Measurements from ENCODE around the gene LTA. TPM values are rescaled to one million over a fixed set of nuclear protein-coding genes. Genes with fewer than 3 reads are reported as not detected.
A peak's percentile ranks its signal among the peaks of the same experiment; 100 is the strongest.

LTA gene
- total and polyA plus RNA-seq, 4 donors = 0.05 TPM; not detected in 3

DNA sequence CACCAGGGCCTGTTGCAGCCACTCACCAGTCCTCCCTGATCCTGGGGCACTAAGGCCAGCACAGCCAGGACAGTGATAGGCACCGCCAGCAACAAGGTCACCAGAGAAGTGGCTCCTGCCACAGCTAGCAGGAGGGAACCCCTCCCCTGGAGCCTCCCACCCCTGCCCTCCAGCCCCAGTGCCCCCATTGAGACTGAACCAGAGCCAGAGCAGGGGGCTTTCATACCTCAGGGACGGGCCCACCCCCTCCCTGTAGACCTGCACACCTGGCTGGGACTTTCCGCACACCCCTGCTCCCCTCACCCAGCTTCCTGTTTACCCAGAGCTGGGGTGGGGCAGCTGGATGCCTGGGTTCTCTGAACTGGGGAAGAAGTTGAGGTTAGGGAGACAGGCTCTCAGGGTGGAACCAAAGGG is 10.1 kb downstream of the LTA start, which contains the start of gene LTB:
Gene LTB (minus strand): TSS at position 195 of the 414 bp plus-strand sequence. CDS start 7 bp downstream, at position 188.
- TF ChIP-seq GABPA (IDR thresholded peaks at IDR 0.05 in 1 of 2, conservative IDR thresholded peaks at IDR 0.05 in 1 of 2) = no peak
- no peak for DNase-seq (ENCODE audit: low spot score)
- Histone ChIP-seq H3K27me3 (ENCODE audit: control insufficient read depth in 4 of 4, insufficient read depth in 4 of 4, low read length in 3 of 4) (no peaks in the 10 kb centered on the region), H3K4me1 (ENCODE audit: control insufficient read depth in 4 of 4, insufficient read depth in 4 of 4, low read length in 3 of 4) (peaks cover 0 to 16% (median 6%) of the 10 kb centered on the region in 4 donors), H3K9me3 (ENCODE audit: control insufficient read depth in 4 of 4, low read length in 3 of 4) (no peaks in the 10 kb centered on the region), H3K4me3 (ENCODE audit: low read depth in 1 of 3, low read length in 3 of 3) (peak within 1 kb of the TSS; percentile 74 to 80 (median 78)), H3K27ac (ENCODE audit: low read depth in 1 of 2, low read length in 2 of 2) (peak within 1 kb of the TSS; percentile 63 to 73), H3K36me3 (ENCODE audit: control insufficient read depth in 4 of 4, insufficient read depth in 3 of 4, low read depth in 1 of 4, low read length in 3 of 4) (no peaks in the 10 kb centered on the region), H3K9ac (ENCODE audit: low read depth in 1 of 2, low read length in 2 of 2) (peak within 1 kb of the TSS; percentile 64 to 83)
- 59% methylated on average over 3 of the region's 3 CpGs for WGBS

DNA sequence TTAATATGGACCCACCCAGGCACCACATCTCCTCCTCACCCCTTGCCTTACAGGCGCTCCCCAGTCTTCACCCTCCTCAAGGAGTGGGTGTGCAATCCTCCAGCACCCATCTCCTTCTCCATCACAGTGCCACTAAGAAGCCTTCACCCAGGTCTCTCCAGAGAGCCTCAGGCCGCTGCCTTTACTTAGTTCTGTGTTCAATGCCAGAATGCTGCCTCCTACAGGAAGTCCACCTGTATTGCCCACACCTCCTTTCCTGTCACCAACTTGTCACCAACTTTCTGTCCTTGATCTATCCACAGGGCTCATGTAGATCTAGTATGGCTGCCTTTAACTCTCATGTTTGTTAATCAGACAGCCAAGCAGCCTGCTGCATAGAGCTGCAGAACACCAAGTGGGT is 13.4 kb downstream of the LTA start:
- Histone ChIP-seq H3K27ac (ENCODE audit: low read depth in 1 of 2, low read length in 2 of 2) (peak overlapping the region in 1 of 2 donors; percentile 48), H3K27me3 (ENCODE audit: control insufficient read depth in 4 of 4, insufficient read depth in 4 of 4, low read length in 3 of 4) (no peaks in the 10 kb centered on the region), H3K36me3 (ENCODE audit: control insufficient read depth in 4 of 4, insufficient read depth in 3 of 4, low read depth in 1 of 4, low read length in 3 of 4) (no peaks in the 10 kb centered on the region), H3K9ac (ENCODE audit: low read depth in 1 of 2, low read length in 2 of 2) (no peak overlapping the region), H3K9me3 (ENCODE audit: control insufficient read depth in 4 of 4, low read length in 3 of 4) (no peaks in the 10 kb centered on the region), H3K4me1 (ENCODE audit: control insufficient read depth in 4 of 4, insufficient read depth in 4 of 4, low read length in 3 of 4) (peaks cover 0 to 12% (median 6%) of the 10 kb centered on the region in 4 donors), H3K4me3 (ENCODE audit: low read depth in 1 of 3, low read length in 3 of 3) (no peak overlapping the region)
- no peak for TF ChIP-seq RAD21 (IDR thresholded peaks at IDR 0.05)
- TF ChIP-seq, protein P1, sequence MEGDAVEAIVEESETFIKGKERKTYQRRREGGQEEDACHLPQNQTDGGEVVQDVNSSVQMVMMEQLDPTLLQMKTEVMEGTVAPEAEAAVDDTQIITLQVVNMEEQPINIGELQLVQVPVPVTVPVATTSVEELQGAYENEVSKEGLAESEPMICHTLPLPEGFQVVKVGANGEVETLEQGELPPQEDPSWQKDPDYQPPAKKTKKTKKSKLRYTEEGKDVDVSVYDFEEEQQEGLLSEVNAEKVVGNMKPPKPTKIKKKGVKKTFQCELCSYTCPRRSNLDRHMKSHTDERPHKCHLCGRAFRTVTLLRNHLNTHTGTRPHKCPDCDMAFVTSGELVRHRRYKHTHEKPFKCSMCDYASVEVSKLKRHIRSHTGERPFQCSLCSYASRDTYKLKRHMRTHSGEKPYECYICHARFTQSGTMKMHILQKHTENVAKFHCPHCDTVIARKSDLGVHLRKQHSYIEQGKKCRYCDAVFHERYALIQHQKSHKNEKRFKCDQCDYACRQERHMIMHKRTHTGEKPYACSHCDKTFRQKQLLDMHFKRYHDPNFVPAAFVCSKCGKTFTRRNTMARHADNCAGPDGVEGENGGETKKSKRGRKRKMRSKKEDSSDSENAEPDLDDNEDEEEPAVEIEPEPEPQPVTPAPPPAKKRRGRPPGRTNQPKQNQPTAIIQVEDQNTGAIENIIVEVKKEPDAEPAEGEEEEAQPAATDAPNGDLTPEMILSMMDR (IDR thresholded peaks at IDR 0.05; ENCODE audit: low read depth, low read length, missing input control) = peak; percentile 11
- WGBS = 63% methylated on average over 2 of the region's 2 CpGs
- DNase-seq (ENCODE audit: low spot score) = no peak

GRCh38 chr6:31586008-31586407 is 13.9 kb downstream of the LTA start, which contains the start of gene LST1:
LST1 (plus strand) TSS chr6:31586277; CDS start chr6:31587300, 1,023 bp downstream.
- Histone ChIP-seq H3K27ac (ENCODE audit: low read depth in 1 of 2, low read length in 2 of 2) (peak within 1 kb of the TSS; percentile 48 to 54), H3K4me1 (ENCODE audit: control insufficient read depth in 4 of 4, insufficient read depth in 4 of 4, low read length in 3 of 4) (peaks cover 0 to 9% (median 3%) of the 10 kb centered on the region in 4 donors), H3K9ac (ENCODE audit: low read depth in 1 of 2, low read length in 2 of 2) (peak within 1 kb of the TSS in 1 of 2 donors; percentile 23), H3K9me3 (ENCODE audit: control insufficient read depth in 4 of 4, low read length in 3 of 4) (no peaks in the 10 kb centered on the region), H3K36me3 (ENCODE audit: control insufficient read depth in 4 of 4, insufficient read depth in 3 of 4, low read depth in 1 of 4, low read length in 3 of 4) (no peaks in the 10 kb centered on the region), H3K27me3 (ENCODE audit: control insufficient read depth in 4 of 4, insufficient read depth in 4 of 4, low read length in 3 of 4) (no peaks in the 10 kb centered on the region), H3K4me3 (ENCODE audit: low read depth in 1 of 3, low read length in 3 of 3) (peak within 1 kb of the TSS in 1 of 3 donors; percentile 2)
- WGBS = 57% methylated on average over 1 of the region's 1 CpG
- DNase-seq (ENCODE audit: low spot score) = no peak
- TF ChIP-seq MAX (IDR thresholded peaks at IDR 0.05) (no peak), GABPA (IDR thresholded peaks at IDR 0.05 in 1 of 2, conservative IDR thresholded peaks at IDR 0.05 in 1 of 2) (no peak), HNF4A (conservative IDR thresholded peaks at IDR 0.05) (no peak), TAF1 (conservative IDR thresholded peaks at IDR 0.05) (no peak), FOXA1 (IDR thresholded peaks at IDR 0.05) (no peak), YY1 (IDR thresholded peaks at IDR 0.05) (no peak), EGR1 (IDR thresholded peaks at IDR 0.05; ENCODE audit: low read depth in 2 of 2) (no peak), RAD21 (IDR thresholded peaks at IDR 0.05) (no peak), NR2F2 (IDR thresholded peaks at IDR 0.05) (no peak), RXRA (IDR thresholded peaks at IDR 0.05) (no peak), JUND (IDR thresholded peaks at IDR 0.05) (no peak)
- TF ChIP-seq, protein P1 (IDR thresholded peaks at IDR 0.05; ENCODE audit: low read depth, low read length, missing input control) = no peak
- TF ChIP-seq, protein P2, sequence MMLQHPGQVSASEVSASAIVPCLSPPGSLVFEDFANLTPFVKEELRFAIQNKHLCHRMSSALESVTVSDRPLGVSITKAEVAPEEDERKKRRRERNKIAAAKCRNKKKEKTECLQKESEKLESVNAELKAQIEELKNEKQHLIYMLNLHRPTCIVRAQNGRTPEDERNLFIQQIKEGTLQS (IDR thresholded peaks at IDR 0.05) = no peak

Data from liver (tissue), 9 donors.